NCI-H345 treated with DMSO at 0.1 percent for 48 hours (cell line): ENCODE measurements around the gene TRAPPC12.
"Not testable (repeated sequence)": the region's sequence is repeated elsewhere in the genome, so short reads cannot be mapped to it uniquely, and the experiment has no call there.

Source experiments
- DNase-seq: peaks from one replicate; lab custom pipeline; 2025; ENCODE audit not compliant: unreplicated experiment; lab: John Stamatoyannopoulos, UW

TRAPPC12 gene

GRCh38 chr2:3498783-3499394 is 119.4 kb downstream of the TRAPPC12 start:
- DNase-seq = no peak

- no peak for DNase-seq
Observed at GRCh38 chr2:3500326-3500899, 120.9 kb downstream of the TRAPPC12 start.

DNA sequence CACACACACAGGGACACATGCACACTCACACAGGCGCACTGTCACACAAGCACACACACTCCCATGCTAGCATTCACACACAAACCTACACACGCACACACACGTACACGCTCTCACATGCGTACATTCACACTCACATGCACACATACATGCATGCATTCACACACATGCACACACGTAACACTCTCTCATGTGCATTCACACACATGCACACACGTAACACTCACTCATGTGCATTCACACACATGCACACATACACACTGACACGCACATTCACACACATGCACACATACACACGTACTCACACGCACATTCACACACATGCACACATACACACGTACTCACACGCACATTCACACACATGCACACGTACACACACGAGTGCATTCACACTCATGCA is 123.6 kb downstream of the TRAPPC12 start:
- DNase-seq = no peak

DNA sequence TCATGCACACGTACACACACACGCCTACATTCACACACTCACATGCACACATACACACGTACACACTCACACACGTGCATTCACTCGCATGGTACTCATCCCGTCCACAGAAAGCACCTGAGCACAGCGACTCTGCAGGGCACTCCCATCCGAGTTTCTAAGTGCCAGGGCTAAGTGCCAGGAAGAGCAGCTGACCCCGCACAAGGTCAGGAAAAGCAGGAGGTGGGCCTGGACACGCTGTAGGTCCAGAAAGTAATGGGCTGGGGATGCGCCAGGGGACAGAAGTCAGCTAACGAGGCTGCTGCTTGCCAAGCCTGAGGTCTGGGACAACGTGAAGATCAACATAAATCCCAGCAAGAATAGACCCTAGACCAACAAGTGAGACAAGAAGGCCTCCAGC is 124.0 kb downstream of the TRAPPC12 start:
- DNase-seq = no peak

DNA sequence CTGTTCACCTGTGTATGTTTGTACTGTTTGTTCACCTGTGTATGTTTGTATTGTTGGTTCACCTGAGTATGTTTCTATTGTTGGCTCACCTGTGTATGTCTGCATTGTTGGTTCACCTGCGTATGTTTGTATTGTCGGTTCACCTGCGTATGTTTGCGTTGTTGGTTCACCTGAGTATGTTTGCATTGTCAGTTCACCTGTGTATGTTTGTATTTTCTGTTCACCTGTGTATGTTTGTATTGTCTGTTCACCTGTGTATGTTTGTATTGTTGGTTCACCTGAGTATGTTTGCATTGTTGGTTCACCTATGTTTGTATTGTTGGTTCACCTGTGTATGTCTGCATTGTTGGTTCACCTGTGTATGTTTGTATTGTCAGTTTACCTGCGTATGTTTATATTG is 125.2 kb downstream of the TRAPPC12 start:
- peak; percentile 84 for DNase-seq

GRCh38 chr2:3505771-3506170 is 126.3 kb downstream of the TRAPPC12 start:
- DNase-seq = no peak

DNA sequence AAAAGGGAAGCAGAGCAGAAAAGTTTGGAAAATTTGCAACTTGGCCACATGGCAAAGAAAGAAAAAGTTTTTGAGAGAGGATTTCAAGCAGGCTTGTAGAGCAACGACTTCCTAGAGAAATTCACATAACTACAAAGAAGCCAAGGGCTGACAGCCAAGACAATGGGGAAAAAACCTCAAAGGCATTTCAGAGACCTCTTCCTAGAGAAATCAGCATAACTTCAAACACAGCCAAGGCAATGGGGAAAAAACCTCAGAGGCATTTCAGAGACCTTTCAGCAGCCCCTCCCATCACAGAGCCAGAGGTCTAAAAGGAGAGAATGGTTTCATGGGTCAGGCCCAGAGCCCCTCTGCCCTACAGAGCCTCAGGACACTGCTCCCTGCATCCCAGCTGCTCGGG is 132.6 kb downstream of the TRAPPC12 start:
- DNase-seq = no peak

DNA sequence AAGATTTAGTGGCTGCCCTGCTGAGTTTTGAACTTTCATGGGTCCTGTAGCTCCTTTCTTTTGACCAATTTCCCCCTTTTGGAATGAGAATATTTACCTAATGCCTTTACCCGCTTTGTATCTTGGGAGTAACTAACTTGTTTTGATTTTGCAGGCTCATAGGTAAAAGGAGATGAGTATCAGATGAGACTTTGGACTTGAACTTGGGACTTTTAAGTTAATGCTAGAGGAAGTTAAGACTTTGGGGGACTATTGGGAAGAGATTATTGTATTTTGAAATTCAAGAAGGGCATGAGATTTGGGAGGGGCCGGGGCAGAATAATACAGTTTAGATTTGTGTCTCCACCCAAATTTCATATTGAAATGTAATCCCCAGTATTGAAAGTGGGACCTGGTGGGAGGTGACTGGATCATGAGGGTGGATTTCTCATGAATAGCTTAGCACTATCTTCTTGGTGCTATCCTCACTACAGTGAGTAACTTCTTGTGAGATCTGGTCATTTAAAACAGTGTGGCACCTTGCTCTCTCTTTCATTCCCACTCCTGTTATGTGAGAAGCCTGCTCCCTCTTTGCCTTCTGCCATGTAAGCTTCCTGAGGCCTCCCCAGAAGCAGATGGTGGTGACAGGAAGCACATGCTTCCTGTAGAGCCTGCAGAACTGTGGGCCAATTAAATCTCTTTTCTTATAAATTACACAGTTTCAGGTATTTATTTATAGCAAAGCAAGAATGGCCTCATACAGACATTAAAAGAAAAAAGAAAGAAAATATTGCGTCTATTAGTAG is 133.7 kb downstream of the TRAPPC12 start:
- no peak for DNase-seq

GRCh38 chr2:3515438-3515837 is 135.9 kb downstream of the TRAPPC12 start:
- DNase-seq = not testable (repeated sequence)

DNA sequence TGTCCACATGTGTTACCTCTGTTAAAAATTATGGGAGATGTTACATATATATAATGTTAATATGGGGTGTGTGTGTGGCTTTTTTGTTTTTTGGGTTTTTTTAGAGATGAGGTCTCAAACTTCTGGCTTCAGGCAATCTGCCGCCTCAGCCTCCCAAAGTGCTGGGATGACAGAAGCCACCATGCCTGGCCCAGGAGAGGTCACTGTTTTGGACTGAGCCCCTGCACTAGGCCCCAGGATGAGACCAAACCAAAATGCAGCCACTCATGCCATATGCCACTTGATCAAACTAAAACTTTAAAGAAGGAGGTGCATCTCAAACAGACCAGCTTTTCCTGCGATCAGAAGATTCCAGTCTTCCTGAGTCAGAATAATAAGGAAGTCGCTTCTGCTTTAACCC is 137.3 kb downstream of the TRAPPC12 start:
- DNase-seq = no peak

GRCh38 chr2:3517948-3518495 is 138.5 kb downstream of the TRAPPC12 start:
- no peak for DNase-seq

DNA sequence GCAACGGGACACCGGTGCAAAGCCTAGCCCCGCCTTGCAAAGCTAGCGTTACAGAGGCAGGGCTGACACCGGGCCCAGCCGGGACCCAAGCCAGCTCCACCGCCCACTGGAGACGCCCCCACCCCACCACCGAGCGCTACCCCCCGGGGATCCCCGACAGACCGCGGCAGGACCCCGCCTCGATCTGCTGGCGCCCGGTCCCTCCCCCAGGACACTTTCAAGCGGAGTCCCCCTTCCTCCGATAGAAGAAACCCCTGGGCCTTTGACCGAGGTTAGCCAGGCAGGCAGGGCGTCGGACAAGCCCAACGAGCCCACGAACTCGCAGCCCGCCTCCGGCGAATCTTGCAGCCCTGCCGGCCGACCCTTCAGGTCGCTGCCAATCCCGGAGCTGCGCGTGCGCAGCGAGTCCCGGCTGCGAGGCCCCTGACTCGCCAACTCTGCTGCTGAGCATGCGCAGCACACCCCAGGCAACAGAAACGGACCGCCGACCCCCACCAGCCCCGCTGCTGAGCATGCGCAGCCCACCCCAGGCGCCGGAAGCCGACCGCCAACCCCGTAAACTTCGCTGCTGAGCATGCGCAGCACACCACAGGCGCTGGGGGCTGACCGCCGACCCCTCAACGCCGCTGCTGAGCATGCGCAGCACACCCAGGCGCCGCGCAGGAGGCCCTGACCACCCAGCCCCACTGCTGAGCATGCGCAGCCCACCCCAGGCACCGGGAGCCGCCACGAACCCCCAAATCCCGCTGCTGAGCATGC is 139.2 kb downstream of the TRAPPC12 start:
- DNase-seq = peak; percentile 97

DNA sequence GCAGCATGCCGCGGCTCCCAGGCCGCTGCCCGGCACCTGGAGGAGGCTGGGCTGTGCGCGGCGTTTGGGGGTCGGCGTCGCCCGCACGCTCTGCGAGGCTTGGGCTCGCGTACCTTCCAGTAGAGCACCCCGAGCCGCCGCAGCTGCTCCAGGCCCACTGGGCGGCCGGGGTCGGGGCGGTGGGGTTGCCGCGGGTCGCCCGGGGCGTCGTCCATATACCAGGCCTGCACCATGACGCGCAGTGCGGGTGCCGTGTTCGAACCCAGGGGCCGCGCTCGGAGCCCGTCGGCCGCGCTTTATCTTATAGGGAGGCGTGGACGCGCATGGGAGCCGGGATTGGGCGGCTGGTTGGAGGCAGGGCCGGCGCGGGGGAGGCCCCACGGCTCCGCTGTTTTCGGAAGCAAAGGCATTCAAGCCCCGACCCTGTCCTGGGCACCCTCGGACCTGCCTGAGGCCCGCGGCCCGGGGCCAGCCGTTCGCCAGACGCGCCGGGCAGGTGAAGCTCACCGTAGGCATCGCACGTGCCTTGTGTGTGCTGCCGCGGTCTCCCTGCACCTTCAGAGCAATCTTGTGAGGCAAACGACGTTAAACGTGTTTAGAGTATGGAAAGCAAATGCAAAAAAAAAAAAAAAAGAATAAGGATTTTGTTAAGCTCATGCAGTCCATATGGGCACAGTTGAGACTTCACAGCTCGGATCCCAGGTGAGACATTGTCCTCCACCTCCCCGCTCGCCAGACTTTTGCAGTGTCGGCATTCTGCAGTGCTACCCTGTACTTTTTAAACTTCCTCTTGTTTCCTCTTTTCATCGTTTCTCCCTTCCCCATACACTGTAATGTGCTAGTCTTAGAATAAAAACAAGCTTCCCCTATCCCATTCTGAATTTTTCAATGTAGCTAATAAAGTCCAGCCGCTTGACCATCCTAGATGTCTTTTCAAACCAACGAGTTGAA is 140.0 kb downstream of the TRAPPC12 start, which contains the start of gene ADI1:
TSS of gene ADI1 (minus strand) at position 277 of the 951 bp plus-strand sequence. CDS start at position 233, 44 bp downstream.
- DNase-seq = peak; percentile 56

DNA sequence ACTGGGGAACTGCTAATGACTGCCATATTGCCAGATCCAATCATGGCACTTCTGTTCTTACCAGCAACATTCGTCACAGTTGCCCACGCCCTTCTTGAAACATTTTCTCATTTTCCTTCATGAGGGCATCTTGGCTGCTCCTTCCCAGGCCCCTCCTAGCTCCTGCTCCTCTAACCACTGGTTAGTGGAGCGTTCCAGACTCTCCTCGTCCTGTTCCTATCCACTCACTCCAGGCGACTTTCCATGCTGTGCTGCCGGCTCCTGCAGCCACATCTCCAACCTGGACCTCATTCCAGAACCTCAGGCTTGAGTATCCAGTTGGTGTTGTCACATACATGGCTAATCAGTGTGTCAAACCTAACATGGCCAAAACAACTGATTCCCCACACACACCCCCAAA is 141.1 kb downstream of the TRAPPC12 start:
- no peak for DNase-seq

- DNase-seq = no peak
Observed at GRCh38 chr2:3522961-3523421, 143.5 kb downstream of the TRAPPC12 start.

GRCh38 chr2:3523551-3524041 is 144.1 kb downstream of the TRAPPC12 start:
- DNase-seq = no peak

DNA sequence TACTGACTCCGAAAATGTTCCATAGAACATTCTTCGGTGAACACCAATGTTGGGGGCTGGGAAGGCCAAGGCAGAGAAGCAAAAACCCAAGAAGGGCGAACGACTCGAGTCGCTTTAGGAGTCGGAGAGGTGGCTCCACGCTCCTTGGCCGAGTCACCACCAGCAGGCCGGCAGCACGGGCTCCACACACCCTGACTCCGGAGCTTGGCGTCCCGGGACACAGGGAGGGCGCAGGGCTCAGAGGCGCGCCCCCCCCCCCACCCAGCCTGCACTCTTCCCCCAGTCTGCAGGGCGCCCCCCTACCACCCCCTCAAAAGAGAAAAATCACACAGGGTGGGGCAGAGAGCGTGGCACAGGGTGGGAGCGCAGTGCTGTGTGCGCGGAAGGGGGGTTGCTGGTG is 147.4 kb downstream of the TRAPPC12 start:
- no peak for DNase-seq

GRCh38 chr2:3527886-3528785 is 148.6 kb downstream of the TRAPPC12 start:
- DNase-seq = no peak
